IMR-90 (cell line): Measurements from ENCODE around the gene SOX12. TPM values are rescaled to one million over a fixed set of nuclear protein-coding genes. Genes with fewer than 3 reads are reported as not detected.

ENCODE experiments used
- ATAC-seq: fragments of 200-7000 bp; cut with Tn5 transposase; 2 replicates; pipeline ENCODE4 v1.9.1; 2020; ENCODE audit warnings: low read depth, mild to moderate bottlenecking, moderate library complexity
- BruUV-seq: library from RNA; stranded (reverse); fragments of 400-500 nt; replicated peaks from 2 replicates; lab custom pipeline; 2021; lab: Mats Ljungman, UMichigan
- CTCF ChIA-PET: fragments of 300-600 bp; formaldehyde crosslinking; extraction: SDS; loops from one replicate; lab custom pipeline; 2021; ENCODE audit warnings: antibody characterized with exemption; lab: Yijun Ruan, JAX
- POLR2A ChIA-PET: fragments of 300-600 bp; sonication (Branson Sonifier 250); formaldehyde crosslinking; loops from one replicate; lab custom pipeline; 2022; ENCODE audit warnings: antibody characterized with exemption; ENCODE audit not compliant: unreplicated experiment; lab: Charles Lee
- DNase-seq: peaks from one replicate; pipeline ENCODE4 v3.0.0; 2013
- H2AFZ ChIP-seq: replicated peaks from 2 replicates; pipeline ENCODE3; 2013; ENCODE audit warnings: low read length, mild to moderate bottlenecking; ENCODE audit not compliant: poor library complexity
- H2AK5ac ChIP-seq: 2 replicates; pipeline ENCODE4 v1.6.1; 2013; ENCODE audit warnings: low read depth, low read length, inconsistent platforms
- H2AK9ac ChIP-seq: replicated peaks from 2 replicates; pipeline ENCODE3; 2013; ENCODE audit warnings: mild to moderate bottlenecking, low read depth, low read length, moderate library complexity; ENCODE audit not compliant: poor library complexity
- H2BK120ac ChIP-seq: 2 replicates; pipeline ENCODE4 v1.6.1; 2013; ENCODE audit warnings: low read depth, low read length, inconsistent platforms
- H2BK15ac ChIP-seq: 3 replicates; pipeline ENCODE4 v1.6.1; 2013; ENCODE audit warnings: low read depth, low read length, inconsistent platforms
- H2BK20ac ChIP-seq: 2 replicates; pipeline ENCODE4 v1.6.1; 2013; ENCODE audit warnings: low read depth, mild to moderate bottlenecking, inconsistent platforms, low read length, moderate library complexity
- H2BK5ac ChIP-seq: 2 replicates; pipeline ENCODE4 v1.6.1; 2013; ENCODE audit warnings: mild to moderate bottlenecking, low read depth, low read length, inconsistent platforms; ENCODE audit not compliant: poor library complexity, severe bottlenecking
- H3K14ac ChIP-seq: replicated peaks from 2 replicates; pipeline ENCODE4 v1.6.1; 2013; ENCODE audit warnings: low read depth, low read length, inconsistent platforms
- H3K18ac ChIP-seq: 2 replicates; pipeline ENCODE4 v1.6.1; 2013; ENCODE audit warnings: low read depth, low read length, control low read depth
- H3K23ac ChIP-seq: 2 replicates; pipeline ENCODE4 v1.6.1; 2013; ENCODE audit warnings: low read depth, low read length, inconsistent platforms
- H3K27ac ChIP-seq: 2 replicates; pipeline ENCODE4 v1.5.1; 2013; ENCODE audit warnings: mild to moderate bottlenecking, control low read depth, low read length; ENCODE audit not compliant: insufficient read depth
- H3K27me3 ChIP-seq: 2 replicates; pipeline ENCODE4 v1.6.1; 2013; ENCODE audit warnings: low read length; ENCODE audit not compliant: control insufficient read depth, insufficient read depth
- H3K36me3 ChIP-seq: 2 replicates; pipeline ENCODE4 v1.6.1; 2013; ENCODE audit warnings: low read length, mixed read lengths; ENCODE audit not compliant: control insufficient read depth, insufficient read depth
- H3K4ac ChIP-seq: 2 replicates; pipeline ENCODE4 v1.6.1; 2013; ENCODE audit warnings: low read depth, low read length, inconsistent platforms
- H3K4me1 ChIP-seq: 2 replicates; pipeline ENCODE4 v1.6.1; 2013; ENCODE audit warnings: low read length, mixed read lengths; ENCODE audit not compliant: control insufficient read depth, insufficient read depth
- H3K4me2 ChIP-seq: 2 replicates; pipeline ENCODE4 v1.6.1; 2013; ENCODE audit warnings: low read depth, mild to moderate bottlenecking, control low read depth, low read length, moderate library complexity
- H3K4me3 ChIP-seq: 2 replicates; pipeline ENCODE4 v1.5.1; 2013; ENCODE audit warnings: low read depth, mild to moderate bottlenecking, control low read depth, low read length, moderate library complexity; ENCODE audit not compliant: insufficient read depth
- H3K56ac ChIP-seq: 2 replicates; pipeline ENCODE4 v1.6.1; 2013; ENCODE audit warnings: low read length, inconsistent platforms; ENCODE audit not compliant: insufficient read depth; ENCODE audit errors: extremely low read depth
- H3K79me1 ChIP-seq, 2 experiments: 2 replicates each; pipeline ENCODE4 v1.6.1; 2013; ENCODE audit warnings: low read length in 2 of 2, inconsistent platforms in 1 of 2, low read depth in 1 of 2
- H3K9ac ChIP-seq: 2 replicates; pipeline ENCODE4 v1.6.1; 2013; ENCODE audit warnings: low read depth, low read length, control low read depth
- H3K9me1 ChIP-seq: 2 replicates; pipeline ENCODE4 v1.6.1; 2013; ENCODE audit warnings: low read length, inconsistent platforms; ENCODE audit not compliant: insufficient read depth
- H3K9me3 ChIP-seq: 2 replicates; pipeline ENCODE4 v1.6.1; 2013; ENCODE audit warnings: low read length; ENCODE audit not compliant: control insufficient read depth, insufficient read depth
- H4K20me1 ChIP-seq: 2 replicates; pipeline ENCODE4 v1.6.1; 2013; ENCODE audit warnings: low read length, inconsistent platforms; ENCODE audit not compliant: insufficient read depth
- H4K5ac ChIP-seq: 2 replicates; pipeline ENCODE4 v1.6.1; 2013; ENCODE audit warnings: mild to moderate bottlenecking, low read depth, low read length, control low read depth
- H4K8ac ChIP-seq, 2 experiments: 2 replicates each; pipeline ENCODE4 v1.6.1; 2013; ENCODE audit warnings: low read depth in 2 of 2, low read length in 2 of 2, control low read depth in 1 of 2, inconsistent platforms in 1 of 2
- H4K91ac ChIP-seq: 2 replicates; pipeline ENCODE4 v1.6.1; 2013; ENCODE audit warnings: low read depth, low read length, inconsistent platforms; ENCODE audit not compliant: insufficient read depth
- BHLHE40 ChIP-seq: fragments of 150-350 bp; IDR thresholded peaks from 2 replicates; pipeline ENCODE4 v1.6.1; 2016; ENCODE audit warnings: mild to moderate bottlenecking, low read depth, low read length
- ELK1 ChIP-seq: fragments of 150-350 bp; IDR thresholded peaks from 2 replicates; pipeline ENCODE4 v1.6.1; 2016; ENCODE audit warnings: low read depth, mild to moderate bottlenecking, low read length, moderate library complexity, borderline replicate concordance
- FOS ChIP-seq: fragments of 150-350 bp; IDR thresholded peaks from 2 replicates; pipeline ENCODE4 v1.6.1; 2016; ENCODE audit warnings: low read depth, low read length
- MAZ ChIP-seq: IDR thresholded peaks from 2 replicates; pipeline ENCODE4 v1.6.1; 2012; ENCODE audit warnings: low read depth, mild to moderate bottlenecking, low read length, improper control_type of control experiment, moderate library complexity, borderline replicate concordance
- MXI1 ChIP-seq: IDR thresholded peaks from 2 replicates; pipeline ENCODE4 v1.6.1; 2012; ENCODE audit warnings: low read depth, mild to moderate bottlenecking, low read length, moderate library complexity, borderline replicate concordance
- POLR2A ChIP-seq: IDR thresholded peaks from 2 replicates; pipeline ENCODE4 v1.6.1; 2012; ENCODE audit warnings: mild to moderate bottlenecking, low read depth, low read length
- RCOR1 ChIP-seq: IDR thresholded peaks from 2 replicates; pipeline ENCODE4 v1.6.1; 2012; ENCODE audit warnings: mild to moderate bottlenecking, low read length, improper control_type of control experiment; ENCODE audit not compliant: insufficient replicate concordance
- SMC3 ChIP-seq: fragments of 150-350 bp; IDR thresholded peaks from 2 replicates; pipeline ENCODE4 v1.6.1; 2016; ENCODE audit warnings: low read depth, mild to moderate bottlenecking, antibody characterized with exemption, low read length, moderate library complexity
- USF2 ChIP-seq: fragments of 150-350 bp; IDR thresholded peaks from 2 replicates; pipeline ENCODE4 v1.6.1; 2017; ENCODE audit warnings: mild to moderate bottlenecking, antibody characterized with exemption, low read length, low read depth
- WGBS, 2 experiments: methylation state at CpG; one replicate each; pipeline versions ENCODE4 v1.1.5 to v1.1.7; 2013; ENCODE audit warnings: missing lambda C conversion rate in 2 of 2; ENCODE audit not compliant: insufficient read length in 1 of 2; ENCODE audit errors: extremely low coverage in 2 of 2; 5-methylcytosine and 5-hydroxymethylcytosine counted together
- dilution Hi-C: fragments of 300-500 bp; cut with HindIII; formaldehyde crosslinking; loops from one replicate; pipeline ENCODE4 v1.14.3; 2018; ENCODE audit warnings: low sequenced_read_pairs; ENCODE audit not compliant: unreplicated experiment
- in situ Hi-C: fragments of 300-500 bp; cut with MboI; formaldehyde crosslinking; loops from 3 replicates; pipeline ENCODE4 v1.14.3; 2019; ENCODE audit warnings: low sequenced_read_pairs, inconsistent platforms, mixed read lengths
- intact Hi-C: fragments of 100-400 bp; cut with micrococcal nuclease; formaldehyde crosslinking; loops from 2 replicates; pipeline ENCODE4 v1.10.0; 2022
- polyA plus RNA-seq, 3 experiments: library from polyadenylated mRNA; depleted of rRNA; stranded (reverse); fragments of >200 nt; gene quantifications; 2 replicates each; pipeline ENCODE4 v1.2.3, GENCODE V29; 2012; ENCODE audit warnings: low replicate concordance in 1 of 3
- total RNA-seq: library from RNA; depleted of rRNA; stranded (reverse); fragments of >200 nt; gene quantifications from 2 replicates; pipeline ENCODE4 v1.2.3, GENCODE V29; 2012

SOX12 gene
- total and polyA plus RNA-seq, 2 of the 4 experiments (the other 2 are of a cell fraction), result 1.1 to 6.2 TPM

GRCh38 chr20:347640-348484, 22.5 kb downstream of the SOX12 start:
- Histone ChIP-seq H3K4me2 (peak overlapping the region; percentile 90), H3K18ac (peak overlapping the region; percentile 67), H3K9me1 (peaks cover 13% of the 10 kb centered on the region), H2AFZ (peak overlapping the region; percentile 98), H4K20me1 (peaks cover 9% of the 10 kb centered on the region), H3K79me1 (peaks cover 14 to 30% of the 10 kb centered on the region in 2 experiments; a peak in 3 of 4 replicates), H3K9ac (peak overlapping the region; percentile 88), H2BK20ac (no peak overlapping the region), H4K5ac (peak overlapping the region; percentile 55), H3K27ac (peak overlapping the region; percentile 89), H2BK120ac (peak overlapping the region; percentile 71), H4K91ac (peak overlapping the region; percentile 88), H3K23ac (peak overlapping the region; percentile 91), H3K4me3 (peak overlapping the region; percentile 67), H2BK5ac (peak overlapping the region; percentile 71), H4K8ac (peak overlapping the region; percentile 84 to 88; a peak in 3 of 4 replicates), H3K4ac (peak overlapping the region; percentile 86), H3K4me1 (peaks cover 8% of the 10 kb centered on the region), H2AK9ac (peak overlapping the region; percentile 97), H2AK5ac (peak overlapping the region; percentile 83), H3K9me3 (peaks cover 2% of the 10 kb centered on the region; the same call in 1 of the 2 replicates), H2BK15ac (0 out of 3 replicates have a peak overlapping the region, but pooled peaks have one; percentile 30), H3K14ac (peak overlapping the region; percentile 95), H3K36me3 (peaks cover 7% of the 10 kb centered on the region), H3K56ac (peak overlapping the region; percentile 87), H3K27me3 (no peaks in the 10 kb centered on the region)
- ChIA-PET CTCF (no interaction called here), POLR2A (interaction anchor here (1.7 kb wide), 1 partner anchor 17 kb away, joined by 4 read pairs; no protein-coding TSS in a partner anchor)
- 0% methylated on average over 1 of the region's 61 CpGs; no CpG with 5 or more reads in 1 of the 2 experiments for WGBS, 2 experiments
- intact Hi-C loops, result no loop called here
- in situ Hi-C loops, result no loop called here
- dilution Hi-C loops, result no loop called here
- TF ChIP-seq ELK1 (no peak), SMC3 (no peak), POLR2A (peak; percentile 9; the same call in 1 of the 2 replicates), MAZ (peak; percentile 99), BHLHE40 (peak; percentile 98), USF2 (no peak), MXI1 (peak; percentile 71; the same call in 1 of the 2 replicates), RCOR1 (no peak), FOS (no peak)
- BruUV-seq, result no TSS peak
- peak; percentile 87 for ATAC-seq
- peak; percentile 90 for DNase-seq
